ENCODE measurements around the gene NCAM2.

NCAM2 gene

GRCh38 chr21:21028275-21028820, 30.1 kb downstream of the NCAM2 start:
- no peak for TF ChIP-seq CTCF (IDR thresholded peaks at IDR 0.05)

- TF ChIP-seq CTCF (IDR thresholded peaks at IDR 0.05) = no peak
Measured at GRCh38 chr21:21029164-21029563, 31.0 kb downstream of the NCAM2 start.

- no peak for TF ChIP-seq CTCF (IDR thresholded peaks at IDR 0.05)
Measured at GRCh38 chr21:21030311-21030710, 32.1 kb downstream of the NCAM2 start.

GRCh38 chr21:21034036-21034435, 35.8 kb downstream of the NCAM2 start:
- TF ChIP-seq CTCF (IDR thresholded peaks at IDR 0.05) = no peak

- TF ChIP-seq CTCF (IDR thresholded peaks at IDR 0.05) = no peak
Measured at GRCh38 chr21:21039624-21040170, 41.5 kb downstream of the NCAM2 start.

GRCh38 chr21:21045518-21045917, 47.3 kb downstream of the NCAM2 start:
- TF ChIP-seq CTCF (IDR thresholded peaks at IDR 0.05) = no peak

GRCh38 chr21:21046063-21046462, 47.9 kb downstream of the NCAM2 start:
- no peak for TF ChIP-seq CTCF (IDR thresholded peaks at IDR 0.05)

Measured in LNCAP (cell line).